ENCODE data around the gene SULT2A1. TPM values are rescaled to one million over a fixed set of nuclear protein-coding genes. Genes with fewer than 3 reads are reported as not detected.

Gene SULT2A1
- total RNA-seq, 2 experiments from 2014 or later: not detected

- Histone ChIP-seq H2AFZ (ENCODE audit: low read length) (no peak overlapping the region), H4K20me1 (ENCODE audit: insufficient read depth, low read length) (no peaks in the 10 kb centered on the region), H3K9me2 (ENCODE audit: insufficient read depth, low read length) (no peaks in the 10 kb centered on the region), H3K4me2 (ENCODE audit: low read length) (no peak overlapping the region), H3K79me2 (ENCODE audit: insufficient read depth, low read depth, low read length) (no peaks in the 10 kb centered on the region), H3K27ac (ENCODE audit: low read depth, low read length, poor library complexity, severe bottlenecking) (no peak overlapping the region), H3K4me1 (ENCODE audit: insufficient read depth, low read length, poor library complexity, severe bottlenecking) (no peaks in the 10 kb centered on the region), H3K36me3 (ENCODE audit: insufficient read depth, low read length) (no peaks in the 10 kb centered on the region), H3K4me3 (ENCODE audit: low read depth, low read length, poor library complexity, severe bottlenecking) (no peak overlapping the region), H3K9me3 (ENCODE audit: low read length) (no peaks in the 10 kb centered on the region)
- CTCF ChIA-PET (ENCODE audit: unreplicated experiment): no interaction called here
- POLR2A ChIA-PET: no interaction called here
- intact Hi-C loops (cut with micrococcal nuclease; ENCODE audit: unreplicated experiment): no loop called here
- no peak for TF ChIP-seq EZH2phosphoT487 (IDR thresholded peaks at IDR 0.05; ENCODE audit: borderline replicate concordance, low read depth, low read length)
- TF ChIP-seq, protein P1, sequence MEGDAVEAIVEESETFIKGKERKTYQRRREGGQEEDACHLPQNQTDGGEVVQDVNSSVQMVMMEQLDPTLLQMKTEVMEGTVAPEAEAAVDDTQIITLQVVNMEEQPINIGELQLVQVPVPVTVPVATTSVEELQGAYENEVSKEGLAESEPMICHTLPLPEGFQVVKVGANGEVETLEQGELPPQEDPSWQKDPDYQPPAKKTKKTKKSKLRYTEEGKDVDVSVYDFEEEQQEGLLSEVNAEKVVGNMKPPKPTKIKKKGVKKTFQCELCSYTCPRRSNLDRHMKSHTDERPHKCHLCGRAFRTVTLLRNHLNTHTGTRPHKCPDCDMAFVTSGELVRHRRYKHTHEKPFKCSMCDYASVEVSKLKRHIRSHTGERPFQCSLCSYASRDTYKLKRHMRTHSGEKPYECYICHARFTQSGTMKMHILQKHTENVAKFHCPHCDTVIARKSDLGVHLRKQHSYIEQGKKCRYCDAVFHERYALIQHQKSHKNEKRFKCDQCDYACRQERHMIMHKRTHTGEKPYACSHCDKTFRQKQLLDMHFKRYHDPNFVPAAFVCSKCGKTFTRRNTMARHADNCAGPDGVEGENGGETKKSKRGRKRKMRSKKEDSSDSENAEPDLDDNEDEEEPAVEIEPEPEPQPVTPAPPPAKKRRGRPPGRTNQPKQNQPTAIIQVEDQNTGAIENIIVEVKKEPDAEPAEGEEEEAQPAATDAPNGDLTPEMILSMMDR (conservative IDR thresholded peaks at IDR 0.05; ENCODE audit: low read length): no peak
- BruUV-seq (replicated peaks): no TSS peak
- DNase-seq (ENCODE audit: low spot score): no peak
Measured at GRCh38 chr19:47891923-47892666, 6.0 kb upstream of the SULT2A1 start.

DNA sequence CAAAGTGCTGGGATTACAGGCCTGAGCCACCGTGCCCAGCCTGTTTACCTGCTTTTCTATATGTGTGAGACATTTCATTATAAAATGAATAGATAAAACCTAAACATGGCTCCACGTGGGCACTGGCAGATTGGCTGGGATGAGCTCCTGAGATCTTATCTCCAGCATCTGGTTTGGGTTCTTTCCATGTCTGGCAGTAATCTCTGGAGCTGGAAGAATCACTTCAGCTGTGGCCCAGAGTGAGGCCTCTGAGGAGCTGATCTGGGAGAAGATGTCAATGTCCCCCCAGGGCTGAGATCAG, 5.5 kb upstream of the SULT2A1 start:
- BruUV-seq (replicated peaks): no TSS peak
- H3K9me2 ChIP-seq (ENCODE audit: insufficient read depth, low read length): no peaks in the 10 kb centered on the region
- H3K4me1 ChIP-seq (ENCODE audit: insufficient read depth, low read length, poor library complexity, severe bottlenecking): no peaks in the 10 kb centered on the region
- no peaks in the 10 kb centered on the region for H3K9me3 ChIP-seq (ENCODE audit: low read length)
- no peak overlapping the region for H2AFZ ChIP-seq (ENCODE audit: low read length)
- TF ChIP-seq EZH2phosphoT487 (IDR thresholded peaks at IDR 0.05; ENCODE audit: borderline replicate concordance, low read depth, low read length): no peak
- TF ChIP-seq, protein P1 (conservative IDR thresholded peaks at IDR 0.05; ENCODE audit: low read length): no peak
- no peak overlapping the region for H3K27ac ChIP-seq (ENCODE audit: low read depth, low read length, poor library complexity, severe bottlenecking)
- intact Hi-C loops (cut with micrococcal nuclease; ENCODE audit: unreplicated experiment): no loop called here
- no peak overlapping the region for H3K4me2 ChIP-seq (ENCODE audit: low read length)
- H4K20me1 ChIP-seq (ENCODE audit: insufficient read depth, low read length): no peaks in the 10 kb centered on the region
- no peak for DNase-seq (ENCODE audit: low spot score)
- H3K79me2 ChIP-seq (ENCODE audit: insufficient read depth, low read depth, low read length): no peaks in the 10 kb centered on the region
- no peaks in the 10 kb centered on the region for H3K36me3 ChIP-seq (ENCODE audit: insufficient read depth, low read length)
- no peak overlapping the region for H3K4me3 ChIP-seq (ENCODE audit: low read depth, low read length, poor library complexity, severe bottlenecking)
- CTCF ChIA-PET (ENCODE audit: unreplicated experiment): no interaction called here
- POLR2A ChIA-PET: no interaction called here

DNA sequence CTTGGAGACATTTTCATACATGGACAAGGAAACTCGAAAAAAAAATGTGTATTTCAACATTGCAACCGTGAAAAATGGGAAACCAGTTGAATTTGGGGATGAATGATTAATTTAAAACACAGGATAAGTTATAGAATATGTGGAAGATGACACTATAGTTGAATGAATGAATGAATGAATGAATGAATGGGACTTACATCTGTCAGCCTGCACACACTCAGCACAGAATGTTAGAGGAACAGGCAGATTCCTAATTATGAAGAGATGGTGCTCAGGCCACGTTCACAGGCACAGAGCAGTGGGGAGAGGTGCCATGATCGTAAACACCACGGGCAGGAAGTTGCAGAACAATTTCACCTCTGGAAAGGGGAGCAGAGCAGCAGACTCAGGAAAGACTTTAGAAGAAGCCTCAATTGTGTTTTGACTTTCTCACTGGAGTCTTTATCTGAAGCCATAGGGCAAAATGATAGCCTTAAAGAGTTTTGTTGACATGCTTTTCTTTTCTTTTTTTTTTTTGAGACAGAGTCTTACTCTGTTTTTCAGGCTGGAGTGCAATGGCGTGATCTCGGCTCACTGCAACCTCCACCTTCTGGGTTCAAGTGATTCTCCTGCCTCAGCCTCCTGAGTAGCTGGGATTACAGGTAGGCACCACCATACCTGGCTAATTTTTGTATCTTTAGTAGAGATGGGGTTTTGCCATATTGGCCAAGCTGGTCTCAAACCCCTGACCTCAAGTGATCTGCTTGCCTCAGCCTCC, 4.9 kb upstream of the SULT2A1 start:
- CTCF ChIA-PET (ENCODE audit: unreplicated experiment): no interaction called here
- intact Hi-C loops (cut with micrococcal nuclease; ENCODE audit: unreplicated experiment): no loop called here

More for the DNA sequence above, 4.9 kb upstream of the SULT2A1 start:
- Histone ChIP-seq H3K9me2 (ENCODE audit: insufficient read depth, low read length) (no peaks in the 10 kb centered on the region), H3K36me3 (ENCODE audit: insufficient read depth, low read length) (no peaks in the 10 kb centered on the region), H3K9me3 (ENCODE audit: low read length) (no peaks in the 10 kb centered on the region), H2AFZ (ENCODE audit: low read length) (no peak overlapping the region), H3K27ac (ENCODE audit: low read depth, low read length, poor library complexity, severe bottlenecking) (no peak overlapping the region), H3K4me3 (ENCODE audit: low read depth, low read length, poor library complexity, severe bottlenecking) (no peak overlapping the region), H3K4me1 (ENCODE audit: insufficient read depth, low read length, poor library complexity, severe bottlenecking) (no peaks in the 10 kb centered on the region), H4K20me1 (ENCODE audit: insufficient read depth, low read length) (no peaks in the 10 kb centered on the region), H3K79me2 (ENCODE audit: insufficient read depth, low read depth, low read length) (no peaks in the 10 kb centered on the region), H3K4me2 (ENCODE audit: low read length) (no peak overlapping the region)
- POLR2A ChIA-PET: no interaction called here
- TF ChIP-seq, protein P1 (conservative IDR thresholded peaks at IDR 0.05; ENCODE audit: low read length): no peak
- TF ChIP-seq EZH2phosphoT487 (IDR thresholded peaks at IDR 0.05; ENCODE audit: borderline replicate concordance, low read depth, low read length): no peak
- DNase-seq (ENCODE audit: low spot score): no peak
- BruUV-seq (replicated peaks): no TSS peak
